Endodermal cell (in vitro differentiated cells): Measurements from ENCODE around the gene FZD1. TPM values are rescaled to one million over a fixed set of nuclear protein-coding genes. Genes with fewer than 3 reads are reported as not detected.

Experiments
- DNase-seq: peaks from one replicate; pipeline ENCODE4 v3.0.0-alpha.2; 2017
- H3K27ac ChIP-seq: 2 replicates; pipeline ENCODE4 v1.5.1; 2013; ENCODE audit warnings: mild to moderate bottlenecking, low read depth, low read length, moderate library complexity
- H3K27me3 ChIP-seq: 2 replicates; pipeline ENCODE4 v1.6.1; 2013; ENCODE audit warnings: mild to moderate bottlenecking, low read length, moderate library complexity; ENCODE audit not compliant: insufficient read depth, control insufficient read depth, poor library complexity, severe bottlenecking
- H3K36me3 ChIP-seq: 2 replicates; pipeline ENCODE4 v1.7.0; 2013; ENCODE audit warnings: mild to moderate bottlenecking, low read length, moderate library complexity; ENCODE audit not compliant: control insufficient read depth, insufficient read depth
- H3K4me1 ChIP-seq: one replicate; pipeline ENCODE4 v1.7.0; 2013; ENCODE audit warnings: low read length; ENCODE audit not compliant: control insufficient read depth, insufficient read depth
- H3K4me3 ChIP-seq: 2 replicates; pipeline ENCODE4 v1.5.1; 2013; ENCODE audit warnings: mild to moderate bottlenecking, low read length, moderate library complexity
- H3K9ac ChIP-seq: 2 replicates; pipeline ENCODE4 v1.6.1; 2013; ENCODE audit warnings: mild to moderate bottlenecking, low read length, moderate library complexity; ENCODE audit not compliant: poor library complexity, severe bottlenecking; ENCODE audit errors: extremely low read depth
- H3K9me3 ChIP-seq: 2 replicates; pipeline ENCODE4 v1.6.1; 2013; ENCODE audit warnings: mild to moderate bottlenecking, low read length, moderate library complexity; ENCODE audit not compliant: control insufficient read depth
- H3K27ac Mint-ChIP-seq: 2 replicates; pipeline ENCODE4 v1.8.0; 2020; ENCODE audit warnings: mixed read lengths
- H3K27me3 Mint-ChIP-seq: 2 replicates; pipeline ENCODE4 v1.8.0; 2021; ENCODE audit warnings: mild to moderate bottlenecking, mixed read lengths; ENCODE audit not compliant: insufficient read depth
- H3K36me3 Mint-ChIP-seq: 2 replicates; pipeline ENCODE4 v1.8.0; 2020; ENCODE audit warnings: low read depth, mixed read lengths
- H3K4me1 Mint-ChIP-seq: 2 replicates; pipeline ENCODE4 v1.8.0; 2020; ENCODE audit warnings: mixed read lengths
- H3K4me3 Mint-ChIP-seq: 2 replicates; pipeline ENCODE4 v1.8.0; 2020; ENCODE audit warnings: mild to moderate bottlenecking, moderate library complexity, mixed read lengths
- H3K9me3 Mint-ChIP-seq: 2 replicates; pipeline ENCODE4 v1.8.0; 2020; ENCODE audit warnings: mild to moderate bottlenecking, mixed read lengths
- WGBS, 2 experiments: methylation state at CpG; one replicate each; pipeline versions ENCODE4 v1.1.5 to v1.1.7; 2013; ENCODE audit warnings: missing lambda C conversion rate in 2 of 2, mixed read lengths in 1 of 2; ENCODE audit not compliant: insufficient coverage in 1 of 2, insufficient read length in 1 of 2; 5-methylcytosine and 5-hydroxymethylcytosine counted together
- total RNA-seq, 2 donors: library from RNA; stranded (reverse); fragmentation: NEBNext Ultra II Directional in 1 of 2; extraction: Animal tissue kit (Norgen Biotek cat#: 25700) in 1 of 2; gene quantifications; 2 replicates in 1 of 2; 3 replicates in 1 of 2; pipeline ENCODE4 v1.2.1, GENCODE V29; 2021
- TF ChIP-seq, protein P1 (sequence below): fragments of 200-600 bp; sonication (generic); conservative IDR thresholded peaks from 2 replicates; pipeline ENCODE4 v1.5.0; 2021; ENCODE audit warnings: antibody characterized with exemption, mild to moderate bottlenecking

The FZD1 gene
- total RNA-seq, 2 donors from 2014 or later, result 2.5 to 4.7 TPM

DNA sequence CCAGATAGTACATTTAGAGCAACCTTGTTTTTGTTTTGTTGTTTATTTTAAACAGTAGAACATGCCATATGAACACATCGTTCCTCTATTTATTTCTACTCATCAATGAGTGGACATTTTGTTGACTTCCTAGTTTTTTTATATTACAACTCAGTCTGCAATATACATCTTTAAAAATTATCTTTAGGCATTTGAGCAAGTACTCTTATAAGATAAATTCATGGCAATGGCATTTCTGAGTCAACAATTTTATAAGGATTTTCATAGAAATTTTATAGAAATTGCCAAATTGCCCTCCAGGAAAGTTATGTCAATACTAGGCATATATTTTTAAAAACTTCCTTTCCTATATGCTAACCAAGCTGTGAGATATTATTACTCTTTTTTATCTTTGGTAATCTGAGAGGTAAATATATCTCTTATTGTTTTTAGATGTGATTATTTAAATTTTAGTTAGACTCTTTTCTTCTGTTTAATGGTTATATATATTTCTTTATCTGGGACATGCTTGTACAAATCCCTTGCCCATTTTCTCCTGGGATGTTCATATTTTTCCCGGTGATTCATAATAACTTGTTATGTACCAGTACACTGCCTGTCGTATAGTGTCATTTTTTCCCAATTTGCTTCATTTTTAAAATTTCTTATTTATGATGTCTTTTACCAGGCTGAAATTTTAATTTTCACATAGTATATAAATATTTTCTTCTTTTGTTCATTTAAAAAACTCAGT, 50.5 kb downstream of the FZD1 start:
- no peaks in the 10 kb centered on the region for H3K36me3 Mint-ChIP-seq
- 98% methylated on average over 3 of the region's 3 CpGs; no CpG with 5 or more reads in 1 of the 2 experiments for WGBS, 2 experiments
- no peak overlapping the region for H3K27ac Mint-ChIP-seq
- Histone ChIP-seq H3K9ac (no peak overlapping the region), H3K4me3 (no peak overlapping the region), H3K9me3 (no peaks in the 10 kb centered on the region), H3K4me1 (peaks cover 4% of the 10 kb centered on the region), H3K27me3 (no peaks in the 10 kb centered on the region), H3K36me3 (no peaks in the 10 kb centered on the region), H3K27ac (no peak overlapping the region)
- TF ChIP-seq, protein P1, sequence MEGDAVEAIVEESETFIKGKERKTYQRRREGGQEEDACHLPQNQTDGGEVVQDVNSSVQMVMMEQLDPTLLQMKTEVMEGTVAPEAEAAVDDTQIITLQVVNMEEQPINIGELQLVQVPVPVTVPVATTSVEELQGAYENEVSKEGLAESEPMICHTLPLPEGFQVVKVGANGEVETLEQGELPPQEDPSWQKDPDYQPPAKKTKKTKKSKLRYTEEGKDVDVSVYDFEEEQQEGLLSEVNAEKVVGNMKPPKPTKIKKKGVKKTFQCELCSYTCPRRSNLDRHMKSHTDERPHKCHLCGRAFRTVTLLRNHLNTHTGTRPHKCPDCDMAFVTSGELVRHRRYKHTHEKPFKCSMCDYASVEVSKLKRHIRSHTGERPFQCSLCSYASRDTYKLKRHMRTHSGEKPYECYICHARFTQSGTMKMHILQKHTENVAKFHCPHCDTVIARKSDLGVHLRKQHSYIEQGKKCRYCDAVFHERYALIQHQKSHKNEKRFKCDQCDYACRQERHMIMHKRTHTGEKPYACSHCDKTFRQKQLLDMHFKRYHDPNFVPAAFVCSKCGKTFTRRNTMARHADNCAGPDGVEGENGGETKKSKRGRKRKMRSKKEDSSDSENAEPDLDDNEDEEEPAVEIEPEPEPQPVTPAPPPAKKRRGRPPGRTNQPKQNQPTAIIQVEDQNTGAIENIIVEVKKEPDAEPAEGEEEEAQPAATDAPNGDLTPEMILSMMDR, result no peak
- DNase-seq, result no peak
- H3K4me3 Mint-ChIP-seq, result no peak overlapping the region
- H3K4me1 Mint-ChIP-seq, result peaks cover 12% of the 10 kb centered on the region
- H3K9me3 Mint-ChIP-seq, result no peaks in the 10 kb centered on the region
- peaks cover 7% of the 10 kb centered on the region for H3K27me3 Mint-ChIP-seq

GRCh38 chr7:91316426-91316825, 52.2 kb downstream of the FZD1 start:
- Mint-ChIP-seq H3K9me3 (no peaks in the 10 kb centered on the region), H3K36me3 (no peaks in the 10 kb centered on the region), H3K27me3 (peaks cover 7% of the 10 kb centered on the region), H3K27ac (no peak overlapping the region), H3K4me1 (peaks cover 5% of the 10 kb centered on the region), H3K4me3 (no peak overlapping the region)
- Histone ChIP-seq H3K4me1 (peaks cover 4% of the 10 kb centered on the region), H3K9ac (no peak overlapping the region), H3K36me3 (no peaks in the 10 kb centered on the region), H3K27me3 (no peaks in the 10 kb centered on the region), H3K9me3 (no peaks in the 10 kb centered on the region), H3K27ac (no peak overlapping the region), H3K4me3 (no peak overlapping the region)
- DNase-seq, result no peak
- TF ChIP-seq, protein P1, result no peak
- WGBS, 2 experiments, result 75 to 91% methylated on average over 1 of the region's 1 CpG

DNA sequence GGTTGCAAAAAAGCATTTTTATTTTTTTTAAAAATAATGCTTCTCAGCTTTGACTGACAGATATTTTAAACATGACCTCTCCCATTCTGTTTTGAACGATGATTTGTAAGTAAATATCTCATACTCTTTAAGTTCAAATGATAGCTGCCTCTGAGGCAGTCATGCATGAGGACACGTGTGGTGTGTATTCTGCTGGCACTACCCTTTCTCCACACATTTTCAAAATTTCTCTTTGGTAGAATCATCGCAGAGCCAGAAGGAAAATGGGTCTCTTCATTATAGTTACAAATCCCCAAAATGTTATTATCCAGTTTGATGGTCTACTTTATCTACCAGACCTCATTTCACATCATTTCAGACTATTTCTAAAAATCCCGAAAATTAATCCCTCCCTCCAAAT, 55.1 kb downstream of the FZD1 start:
- TF ChIP-seq, protein P1, result no peak
- no peaks in the 10 kb centered on the region for H3K4me1 Mint-ChIP-seq
- 82% methylated on average over 4 of the region's 4 CpGs for WGBS, 2 experiments

More for the DNA sequence above, 55.1 kb downstream of the FZD1 start:
- H3K27me3 Mint-ChIP-seq, result peaks cover 10% of the 10 kb centered on the region
- H3K9me3 Mint-ChIP-seq, result no peaks in the 10 kb centered on the region
- no peaks in the 10 kb centered on the region for H3K36me3 Mint-ChIP-seq
- H3K4me1 ChIP-seq, result no peaks in the 10 kb centered on the region
- H3K4me3 Mint-ChIP-seq, result no peak overlapping the region
- H3K27ac ChIP-seq, result no peak overlapping the region
- no peaks in the 10 kb centered on the region for H3K36me3 ChIP-seq
- H3K9ac ChIP-seq, result no peak overlapping the region
- H3K9me3 ChIP-seq, result no peaks in the 10 kb centered on the region
- H3K27me3 ChIP-seq, result no peaks in the 10 kb centered on the region
- no peak overlapping the region for H3K4me3 ChIP-seq
- no peak for DNase-seq
- no peak overlapping the region for H3K27ac Mint-ChIP-seq
